Stimulated activated CD8-positive, alpha-beta memory T cell treated with anti-CD3 and anti-CD28 coated beads, Interleukin-15, amount 100 ng/mL, for 24 hours (primary cell): Measurements from ENCODE around the gene HDLBP.
"Not testable (repeated sequence)": the region's sequence is repeated elsewhere in the genome, so short reads cannot be mapped to it uniquely, and the experiment has no call there.

Experiments
- DNase-seq: peaks from one replicate; pipeline ENCODE4 v3.0.0-alpha.2; 2020; ENCODE audit warnings: low read depth

The HDLBP gene

DNA sequence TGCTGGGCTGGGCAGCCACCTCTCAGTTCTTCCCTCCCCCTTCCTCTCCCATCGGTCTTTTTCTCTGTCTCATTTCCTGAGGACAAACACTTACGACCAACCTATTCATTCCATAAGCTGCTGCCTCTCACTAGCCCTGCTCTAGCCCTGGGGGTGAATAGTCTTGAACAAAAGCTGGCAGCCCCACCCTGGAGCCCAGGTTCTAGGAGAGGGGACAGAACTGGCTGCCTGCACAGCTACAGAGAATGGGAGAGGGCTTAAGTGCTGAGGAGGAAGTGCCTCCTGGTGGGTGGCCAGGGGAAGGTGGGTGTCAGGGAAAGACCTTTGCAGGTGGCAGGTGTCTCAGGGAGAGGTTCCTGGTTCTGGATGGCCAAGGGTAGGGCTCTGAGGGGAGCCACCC is 104.2 kb downstream of the HDLBP start:
- no peak for DNase-seq

DNA sequence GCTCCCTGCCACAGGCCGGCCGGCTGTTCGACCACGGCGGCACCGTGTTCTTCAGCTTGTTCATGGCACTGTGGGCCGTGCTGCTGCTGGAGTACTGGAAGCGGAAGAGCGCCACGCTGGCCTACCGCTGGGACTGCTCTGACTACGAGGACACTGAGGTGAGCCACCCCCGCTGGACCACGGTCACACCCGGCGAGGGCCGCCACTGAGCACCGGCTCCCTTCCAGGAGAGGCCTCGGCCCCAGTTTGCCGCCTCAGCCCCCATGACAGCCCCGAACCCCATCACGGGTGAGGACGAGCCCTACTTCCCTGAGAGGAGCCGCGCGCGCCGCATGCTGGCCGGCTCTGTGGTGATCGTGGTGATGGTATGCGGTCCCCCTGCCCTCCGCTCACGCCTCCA is 106.2 kb downstream of the HDLBP start:
- DNase-seq = no peak

DNA sequence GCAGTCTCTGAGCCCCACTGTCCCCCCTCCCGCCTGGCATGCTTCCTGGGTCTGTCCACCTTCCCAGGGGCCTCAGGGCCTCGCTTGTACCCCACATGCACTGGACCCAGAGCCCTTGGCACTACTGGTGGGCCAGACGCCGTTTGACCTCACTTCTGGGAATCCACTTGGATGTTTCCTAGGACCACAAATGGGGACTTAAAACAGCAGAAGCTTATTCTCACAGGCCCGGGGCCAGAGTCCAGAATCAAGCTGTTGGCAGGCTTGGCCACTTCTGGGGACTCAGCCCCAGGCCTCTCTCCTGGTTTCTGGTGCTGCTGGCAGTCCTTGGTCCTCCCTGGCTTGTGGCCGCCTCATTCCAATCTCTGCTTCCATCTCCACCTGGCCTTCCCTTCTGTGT is 107.4 kb downstream of the HDLBP start:
- no peak for DNase-seq

DNA sequence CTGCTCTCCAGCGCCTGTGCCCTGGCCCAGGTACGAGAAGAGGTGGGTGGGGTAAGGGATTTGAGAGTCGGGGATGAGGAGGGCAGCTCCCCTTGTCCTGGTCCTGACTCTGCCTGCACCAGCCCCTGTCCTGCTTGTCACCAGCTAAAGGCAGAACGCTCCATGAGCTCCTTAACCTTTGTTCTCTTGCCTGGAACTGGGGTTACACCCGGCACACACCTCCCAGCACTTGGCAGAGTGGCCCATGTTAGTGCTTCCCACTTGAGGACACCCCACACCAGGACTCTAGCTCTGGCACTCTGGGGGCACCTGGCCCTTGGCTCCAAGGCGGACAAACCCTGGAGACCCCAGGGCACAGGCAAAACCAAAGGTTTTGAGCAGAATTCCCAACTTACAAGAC is 107.8 kb downstream of the HDLBP start:
- DNase-seq = no peak

DNA sequence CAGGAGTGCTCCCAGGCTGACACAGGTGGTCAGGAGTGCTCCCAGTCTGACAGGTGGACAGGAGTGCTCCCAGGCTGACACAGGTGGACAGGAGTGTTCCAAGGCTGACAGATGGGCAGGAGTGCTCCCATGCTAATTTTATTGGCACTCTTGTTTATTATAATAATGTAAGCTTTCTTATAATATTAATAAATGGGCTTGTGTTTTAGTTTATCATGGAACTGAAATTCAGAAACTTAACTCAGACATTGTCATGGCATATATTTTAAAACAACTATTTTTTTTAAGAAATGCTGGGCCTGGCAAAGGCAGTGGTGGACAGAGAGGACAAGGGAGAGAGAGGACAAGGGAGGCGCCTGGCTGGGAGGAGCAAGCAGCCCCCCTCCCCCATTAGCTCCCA is 108.3 kb downstream of the HDLBP start:
- no peak for DNase-seq

DNA sequence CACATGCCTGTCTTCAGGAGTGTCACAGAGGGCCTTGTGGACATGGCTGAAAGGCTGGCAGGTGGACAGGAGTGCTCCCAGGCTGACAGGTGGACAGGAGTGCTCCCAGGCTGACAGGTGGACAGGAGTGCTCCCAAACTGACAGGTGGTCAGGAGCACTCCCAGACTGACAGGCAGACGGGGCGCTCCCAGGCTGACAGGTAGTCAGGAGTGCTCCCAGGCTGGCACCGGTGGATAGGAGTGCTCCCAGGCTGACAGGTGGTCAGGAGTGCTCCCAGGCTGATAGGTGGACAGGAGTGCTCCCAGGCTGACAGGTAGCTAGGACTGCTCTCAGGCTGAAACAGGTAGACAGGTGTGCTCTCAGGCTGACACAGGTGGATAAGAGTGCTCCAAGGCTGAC is 110.4 kb downstream of the HDLBP start:
- no peak for DNase-seq

DNA sequence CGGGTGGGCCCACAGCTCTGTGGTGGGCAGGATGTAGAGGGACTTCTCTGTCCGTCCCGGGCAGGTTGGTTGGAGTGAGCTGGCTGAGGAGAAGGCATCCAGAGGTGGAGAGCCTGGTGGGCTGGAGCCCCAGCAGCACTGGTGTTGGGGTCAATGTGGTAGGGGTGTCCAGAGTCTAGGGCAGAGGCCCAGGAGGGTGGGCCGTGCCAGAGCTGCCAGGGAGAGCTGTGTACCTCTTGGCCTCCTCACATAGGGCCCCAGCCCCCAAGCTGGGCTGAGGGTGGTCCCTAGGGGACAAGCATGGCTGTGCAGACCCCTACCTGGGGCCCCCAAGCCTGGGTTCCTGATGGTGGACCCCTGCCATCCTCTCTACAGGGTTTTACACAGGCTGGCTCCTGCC is 111.0 kb downstream of the HDLBP start:
- DNase-seq = no peak

DNA sequence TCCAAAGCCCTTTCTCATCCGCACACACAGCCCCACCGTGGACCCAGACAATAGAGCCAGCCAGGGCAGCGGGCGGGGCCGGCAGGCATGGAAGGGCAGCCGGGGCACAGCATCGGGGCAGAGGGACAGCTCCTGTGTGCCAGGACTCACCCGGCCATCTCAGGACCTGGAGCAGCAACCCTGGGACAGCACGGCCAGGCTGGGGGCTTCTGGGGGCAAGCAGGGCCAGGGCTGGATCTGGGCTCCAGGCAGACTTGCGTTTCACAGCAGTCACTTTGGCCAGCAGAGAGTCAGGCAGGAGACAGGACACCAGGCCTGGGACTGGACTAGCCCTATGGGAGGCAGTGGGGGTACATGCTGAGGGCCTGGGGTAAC is 111.5 kb downstream of the HDLBP start:
- no peak for DNase-seq

DNA sequence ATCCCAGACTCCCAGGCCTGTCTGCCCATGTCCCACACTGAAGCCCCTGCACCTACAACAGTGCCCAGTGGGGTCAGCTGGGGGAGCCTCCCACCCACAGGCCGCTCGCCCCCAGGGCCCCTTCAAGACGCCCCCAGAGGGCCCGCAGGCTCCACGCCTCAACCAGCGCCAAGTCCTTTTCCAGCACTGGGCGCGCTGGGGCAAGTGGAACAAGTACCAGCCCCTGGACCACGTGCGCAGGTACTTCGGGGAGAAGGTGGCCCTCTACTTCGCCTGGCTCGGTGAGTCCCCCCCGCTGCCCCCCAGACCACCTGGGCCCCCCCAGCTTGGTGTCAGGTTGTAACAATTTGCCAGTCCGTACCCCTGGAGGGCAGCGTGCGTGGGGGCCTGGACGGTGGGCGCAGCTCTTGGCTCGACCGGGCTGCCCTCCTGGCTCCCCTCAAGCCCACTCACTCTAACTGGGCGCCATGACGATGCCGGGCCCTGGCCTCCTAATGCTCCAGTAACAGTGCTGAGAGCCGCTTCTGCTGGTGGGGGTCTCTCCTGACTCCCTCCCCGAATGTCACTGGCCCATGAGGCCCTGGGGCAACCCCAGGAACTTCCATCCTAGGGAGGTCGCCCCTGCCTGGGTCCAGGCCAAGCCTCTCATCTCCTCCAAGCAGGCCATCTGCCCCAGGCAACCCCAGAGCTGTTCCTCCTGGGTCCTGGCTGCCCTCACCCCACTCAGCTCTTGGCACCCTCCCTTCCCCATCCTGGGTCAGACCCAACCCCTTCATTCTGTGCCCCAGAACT is 112.1 kb downstream of the HDLBP start:
- no peak for DNase-seq

DNA sequence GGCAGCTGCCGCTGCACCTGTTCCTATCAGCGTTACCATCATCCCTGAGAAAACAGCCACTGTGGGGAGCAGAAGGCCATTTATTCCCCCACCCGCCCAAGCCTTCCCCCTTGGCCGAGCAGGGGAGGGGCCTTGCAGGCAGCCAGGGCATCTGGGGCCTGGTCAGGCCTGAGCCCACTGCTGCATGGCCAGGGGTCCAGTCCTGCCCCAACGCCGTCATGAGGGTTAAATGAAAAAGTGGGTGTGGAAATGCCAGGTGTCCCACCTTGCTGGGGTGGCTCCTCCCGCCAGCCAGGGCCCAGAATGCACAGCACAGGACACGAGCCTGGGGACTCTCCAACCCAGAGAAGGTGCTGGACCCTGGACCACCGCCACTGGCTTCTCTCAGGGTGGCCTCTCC is 112.8 kb downstream of the HDLBP start:
- no peak for DNase-seq

DNA sequence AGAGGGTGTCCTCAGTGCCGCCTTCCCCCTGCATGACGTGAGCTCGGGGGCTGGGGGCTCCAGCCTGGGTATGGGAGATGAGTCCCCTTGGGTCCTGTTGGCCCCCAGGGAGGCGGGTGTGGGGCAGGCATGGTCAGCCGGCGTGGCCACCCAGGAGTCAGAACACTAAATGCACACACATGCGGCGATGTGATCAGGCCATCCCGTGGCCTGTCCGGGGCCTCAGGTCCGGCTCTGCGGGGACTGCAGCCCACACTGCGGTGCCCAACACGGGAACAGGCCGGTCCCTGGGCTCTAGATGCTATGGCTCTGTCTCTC is 113.2 kb downstream of the HDLBP start:
- DNase-seq = no peak

DNA sequence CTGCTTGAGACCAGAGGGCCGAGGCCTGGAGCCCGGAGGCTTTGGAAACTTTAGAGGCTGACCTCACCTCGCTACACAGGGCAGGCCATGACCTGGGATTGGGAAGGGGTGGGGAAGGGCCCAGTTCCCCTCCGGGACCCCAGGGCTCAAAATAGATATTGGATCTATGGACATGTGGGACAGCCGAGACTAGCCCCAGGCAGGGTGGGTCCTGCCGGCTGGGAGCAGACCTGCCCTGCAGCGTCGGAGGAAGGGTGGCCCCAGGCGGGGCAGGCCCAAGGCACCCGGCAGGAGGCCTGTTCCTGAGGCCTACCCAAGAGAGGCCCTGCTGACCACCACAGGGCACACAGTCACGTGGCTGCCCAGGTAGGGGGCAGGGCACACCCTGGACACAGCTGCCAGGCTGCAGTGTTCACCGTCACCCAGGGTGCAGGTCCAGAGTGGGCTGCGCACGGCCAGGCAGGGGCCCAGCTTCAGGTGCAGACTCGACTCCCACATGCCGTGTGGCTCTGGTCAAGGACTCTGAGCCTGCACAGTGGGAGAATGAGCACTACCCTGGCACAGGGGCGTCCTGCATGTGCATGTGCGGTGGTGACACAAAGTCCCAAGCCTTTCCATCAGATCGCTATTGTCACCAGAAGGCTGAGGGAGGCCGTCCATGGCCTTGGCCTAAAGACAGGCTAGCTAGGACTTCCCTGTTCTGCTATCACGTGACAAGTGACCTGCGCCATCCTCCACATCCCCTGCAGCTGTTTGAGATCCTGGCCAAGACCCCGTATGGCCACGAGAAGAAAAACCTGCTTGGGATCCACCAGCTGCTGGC is 113.8 kb downstream of the HDLBP start:
- no peak for DNase-seq

DNA sequence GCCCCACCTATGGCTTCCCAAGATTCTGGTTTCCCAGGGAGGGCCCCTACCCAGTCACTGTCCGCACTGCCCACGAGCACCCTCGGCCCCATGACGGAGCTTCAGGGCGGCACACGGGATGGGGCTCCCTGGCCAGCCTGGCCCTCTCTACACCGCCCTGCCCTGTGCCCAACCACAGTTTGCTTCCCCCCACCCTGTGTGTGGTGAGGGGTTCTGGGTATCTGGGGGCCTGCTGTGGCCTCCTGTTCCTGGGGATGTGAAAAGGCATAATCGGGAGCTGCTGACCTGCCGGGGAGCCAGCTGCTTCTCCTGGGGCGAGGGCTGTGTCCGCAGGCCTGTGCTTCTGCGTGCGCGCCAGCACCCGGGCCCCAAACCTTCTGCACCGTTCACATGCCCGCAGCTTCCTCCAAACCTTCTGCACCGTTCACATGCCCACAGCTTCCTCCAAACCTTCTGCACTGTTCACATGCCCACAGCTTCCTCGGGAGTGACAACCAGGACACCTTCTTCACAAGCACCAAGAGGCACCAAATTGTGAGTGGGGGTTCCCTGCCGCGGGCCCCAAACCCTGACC is 114.6 kb downstream of the HDLBP start:
- DNase-seq = no peak

DNA sequence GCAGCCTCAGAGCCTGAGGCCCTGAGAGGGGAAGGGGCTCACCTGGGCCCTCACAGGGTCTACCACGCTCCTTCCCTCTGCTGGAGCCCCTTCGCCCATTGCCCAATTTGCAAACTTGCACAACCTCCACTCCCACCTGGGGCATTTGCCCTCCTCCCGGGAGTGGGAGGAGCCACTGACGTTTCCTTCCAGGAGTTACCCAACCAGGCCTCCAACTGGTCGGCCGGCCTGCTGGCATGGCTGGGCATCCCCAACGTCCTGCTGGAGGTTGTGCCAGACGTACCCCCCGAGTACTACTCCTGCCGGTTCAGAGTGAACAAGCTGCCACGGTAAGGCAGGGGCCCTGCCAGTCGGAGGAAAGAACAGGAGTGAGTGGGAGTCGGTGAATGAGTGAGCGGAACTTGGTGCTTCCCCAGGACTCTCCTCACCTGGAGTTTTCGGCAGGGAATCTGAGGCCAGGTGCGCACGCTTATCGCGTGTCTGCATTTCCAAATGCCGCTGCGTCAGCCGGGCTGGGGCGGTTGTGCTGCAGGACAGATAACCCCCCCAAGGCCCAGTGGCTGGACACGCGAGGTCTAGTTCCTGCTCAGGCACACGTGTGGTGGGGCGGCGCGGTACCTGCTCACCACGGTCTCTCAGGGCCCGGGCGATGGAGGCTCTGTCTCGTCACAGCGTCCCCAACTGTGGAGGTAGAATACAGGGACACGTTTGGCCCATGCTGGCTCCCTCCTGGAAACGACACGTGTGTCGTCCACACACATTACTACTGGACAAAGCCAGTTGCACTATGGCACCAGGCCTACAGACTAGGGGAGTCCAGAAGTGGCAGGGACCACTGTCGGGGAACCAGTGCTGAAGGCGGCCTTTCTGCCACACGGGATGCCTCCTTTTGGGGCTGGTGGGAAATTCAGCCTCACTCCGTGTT is 115.3 kb downstream of the HDLBP start:
- DNase-seq = no peak

DNA sequence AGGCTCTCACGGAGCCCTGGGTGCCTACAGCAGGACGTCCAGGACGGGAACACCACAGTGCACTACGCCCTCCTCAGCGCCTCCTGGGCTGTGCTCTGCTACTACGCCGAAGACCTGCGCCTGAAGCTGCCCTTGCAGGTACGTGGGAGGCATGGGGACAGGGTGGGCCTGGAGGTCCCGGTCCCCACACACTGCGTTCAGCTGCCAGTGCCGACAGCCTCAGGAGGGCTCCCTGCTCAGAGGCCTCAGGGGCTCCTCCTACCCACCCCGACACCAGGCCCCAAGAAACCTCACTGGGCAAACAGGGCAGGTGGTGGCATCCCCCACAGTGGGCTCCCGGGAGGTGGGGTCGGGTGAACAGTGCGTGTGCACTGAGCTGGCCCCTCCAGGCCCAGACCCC is 116.2 kb downstream of the HDLBP start:
- DNase-seq = no peak

DNA sequence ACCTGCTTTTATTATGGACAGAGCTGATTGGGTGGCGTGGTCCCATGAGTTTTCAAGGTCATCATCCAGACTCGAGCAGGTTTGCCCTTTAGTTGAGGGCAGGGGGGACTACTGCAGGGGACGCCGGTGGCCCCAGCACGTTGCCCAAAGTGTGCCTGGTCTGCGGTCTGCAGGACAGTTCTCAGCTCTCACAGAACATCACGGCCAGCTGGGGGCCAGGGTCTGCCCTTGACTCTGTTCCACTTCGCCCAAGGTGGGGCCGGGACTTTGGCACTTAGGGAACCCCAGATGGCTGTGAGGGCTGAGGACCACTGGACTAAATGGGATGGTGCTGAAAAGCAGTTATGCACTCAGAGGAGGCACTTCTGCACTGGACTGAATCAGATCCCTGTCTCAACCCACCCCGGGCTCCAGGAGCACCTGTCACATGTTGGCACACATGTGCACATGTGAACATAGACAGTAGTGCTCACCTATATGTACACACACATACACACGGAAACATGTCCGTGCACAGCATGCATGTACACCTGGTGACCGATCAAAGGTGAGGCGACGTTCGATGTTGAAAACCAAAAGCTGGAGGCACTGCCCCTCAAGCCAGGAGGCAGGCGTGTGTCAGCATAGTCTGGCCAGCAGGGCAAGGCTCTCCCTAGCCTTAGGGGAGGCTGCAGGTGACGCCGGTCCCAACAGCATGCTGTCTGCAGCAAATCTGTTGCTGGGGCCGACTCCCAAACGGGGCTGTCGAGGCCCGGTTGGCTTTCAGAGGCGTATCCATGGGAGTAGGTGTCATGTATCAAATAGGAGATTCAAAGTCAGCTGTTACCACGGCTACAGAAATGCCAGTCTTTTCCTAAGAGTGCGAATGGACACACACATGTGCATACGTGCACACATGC is 116.8 kb downstream of the HDLBP start:
- no peak for DNase-seq

DNA sequence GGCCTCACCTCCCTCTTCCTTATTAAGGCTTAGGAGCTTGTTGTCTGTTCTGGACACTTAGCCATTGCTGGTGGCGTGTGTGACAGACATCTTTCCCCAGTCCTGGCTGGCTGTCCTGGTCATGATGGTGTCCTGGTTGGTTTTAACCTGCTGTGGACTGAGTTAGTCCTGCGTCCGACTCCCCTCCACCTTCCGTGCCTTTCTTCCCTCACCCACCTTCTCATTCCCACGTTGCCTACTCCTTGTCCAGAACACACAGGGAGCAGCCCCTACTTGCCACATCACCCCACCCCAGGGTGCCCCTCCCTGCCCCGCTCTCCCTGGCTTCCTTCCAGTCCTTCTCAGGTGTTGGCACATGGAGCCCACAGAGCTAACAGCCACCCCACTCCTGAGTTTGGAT is 117.5 kb downstream of the HDLBP start:
- DNase-seq = no peak

DNA sequence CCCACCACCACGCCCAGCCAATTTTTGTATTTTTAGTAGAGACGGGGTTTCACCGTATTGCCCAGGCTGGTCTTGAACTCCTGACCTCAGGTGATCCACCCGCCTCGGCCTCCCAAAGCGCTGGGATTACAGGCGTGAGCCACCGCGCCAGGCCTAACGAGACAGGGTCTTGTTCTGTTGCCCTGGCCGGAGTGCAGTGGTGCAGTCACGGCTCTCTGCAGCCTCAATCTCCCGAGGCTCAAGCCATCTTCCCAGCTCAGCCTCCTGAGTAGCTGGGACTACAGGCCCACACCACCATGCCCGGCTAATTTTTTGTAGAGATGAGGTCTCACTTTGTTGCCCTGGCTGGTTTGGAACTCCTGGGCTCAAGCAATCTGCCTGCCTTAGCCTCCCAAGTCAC is 118.2 kb downstream of the HDLBP start:
- not testable (repeated sequence) for DNase-seq

DNA sequence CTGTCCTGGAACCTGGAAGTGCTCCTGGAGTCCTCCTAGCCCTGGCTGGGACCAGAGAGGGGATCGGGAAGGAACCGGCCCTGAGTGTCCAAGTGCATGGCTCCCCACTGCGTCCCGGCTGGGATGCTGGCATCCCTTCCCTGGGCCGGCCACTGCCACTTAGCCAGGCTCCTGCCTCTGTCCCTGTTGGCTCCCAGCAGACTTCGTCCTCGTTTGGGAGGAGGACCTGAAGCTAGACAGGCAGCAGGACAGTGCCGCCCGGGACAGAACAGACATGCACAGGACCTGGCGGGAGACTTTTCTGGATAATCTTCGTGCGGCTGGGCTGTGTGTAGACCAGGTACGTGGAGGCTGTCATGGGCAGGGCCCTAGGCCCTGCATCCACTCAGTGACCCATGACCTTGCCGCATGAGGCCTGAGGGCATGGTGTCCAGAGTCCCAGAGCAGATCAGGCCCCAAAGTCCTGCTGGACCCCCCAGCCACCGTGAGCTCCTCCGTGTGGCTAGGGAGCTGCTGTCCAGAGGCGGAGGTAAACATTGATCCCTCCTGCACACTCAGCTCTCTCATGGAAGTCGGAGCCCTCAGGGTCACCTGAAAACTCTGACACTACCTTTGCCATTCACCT is 119.9 kb downstream of the HDLBP start:
- DNase-seq = no peak

DNA sequence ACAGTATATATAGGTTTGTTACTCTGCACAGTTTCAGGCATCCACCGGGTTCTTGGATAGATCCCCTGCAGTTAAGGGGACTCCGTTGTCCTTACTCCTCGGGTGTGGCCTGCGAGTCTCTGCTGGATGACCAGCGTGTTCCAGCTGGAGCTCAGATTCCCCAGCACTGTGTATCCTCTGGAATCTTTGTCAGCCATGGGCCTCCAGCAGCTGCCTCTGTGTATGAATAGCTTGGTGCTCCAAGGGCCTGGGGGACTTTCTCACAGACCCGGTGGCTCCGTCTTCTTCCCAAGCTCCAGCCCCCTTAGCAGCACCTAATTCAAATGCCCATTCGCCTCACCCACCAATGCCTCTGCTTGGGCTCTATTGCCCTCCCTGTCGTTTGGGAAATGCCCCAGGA is 120.7 kb downstream of the HDLBP start:
- no peak for DNase-seq

DNA sequence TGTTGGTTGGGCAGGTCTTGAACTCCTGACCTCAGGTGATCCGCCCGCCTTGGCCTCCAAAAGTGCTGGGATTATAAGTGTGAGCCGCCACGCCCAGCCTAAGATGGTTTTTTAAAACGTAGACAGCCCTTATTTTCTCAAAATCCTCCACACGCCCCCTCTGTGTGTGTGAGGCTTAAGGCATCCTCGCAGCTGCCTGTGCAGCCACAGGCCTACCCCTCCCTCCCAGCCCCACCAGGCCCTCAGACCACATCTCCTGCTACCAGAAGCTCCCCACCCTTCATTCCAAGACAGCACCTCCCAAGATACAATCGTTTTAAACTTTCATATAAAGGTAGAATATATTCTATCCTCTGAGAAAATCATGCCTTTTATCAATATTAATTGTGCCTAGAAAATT is 122.2 kb downstream of the HDLBP start:
- DNase-seq = no peak
